Measurements from ENCODE around the gene NR3C2.

GRCh38 chr4:148143174-148143573 is 299.0 kb downstream of the NR3C2 start:
- no peak for TF ChIP-seq JUND (IDR thresholded peaks at IDR 0.05)
- TF ChIP-seq SP1 (IDR thresholded peaks at IDR 0.05) = no peak
- TF ChIP-seq, protein P1, sequence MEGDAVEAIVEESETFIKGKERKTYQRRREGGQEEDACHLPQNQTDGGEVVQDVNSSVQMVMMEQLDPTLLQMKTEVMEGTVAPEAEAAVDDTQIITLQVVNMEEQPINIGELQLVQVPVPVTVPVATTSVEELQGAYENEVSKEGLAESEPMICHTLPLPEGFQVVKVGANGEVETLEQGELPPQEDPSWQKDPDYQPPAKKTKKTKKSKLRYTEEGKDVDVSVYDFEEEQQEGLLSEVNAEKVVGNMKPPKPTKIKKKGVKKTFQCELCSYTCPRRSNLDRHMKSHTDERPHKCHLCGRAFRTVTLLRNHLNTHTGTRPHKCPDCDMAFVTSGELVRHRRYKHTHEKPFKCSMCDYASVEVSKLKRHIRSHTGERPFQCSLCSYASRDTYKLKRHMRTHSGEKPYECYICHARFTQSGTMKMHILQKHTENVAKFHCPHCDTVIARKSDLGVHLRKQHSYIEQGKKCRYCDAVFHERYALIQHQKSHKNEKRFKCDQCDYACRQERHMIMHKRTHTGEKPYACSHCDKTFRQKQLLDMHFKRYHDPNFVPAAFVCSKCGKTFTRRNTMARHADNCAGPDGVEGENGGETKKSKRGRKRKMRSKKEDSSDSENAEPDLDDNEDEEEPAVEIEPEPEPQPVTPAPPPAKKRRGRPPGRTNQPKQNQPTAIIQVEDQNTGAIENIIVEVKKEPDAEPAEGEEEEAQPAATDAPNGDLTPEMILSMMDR (IDR thresholded peaks at IDR 0.05; ENCODE audit: low read depth, low read length, missing input control) = no peak
- no peak for TF ChIP-seq ATF3 (IDR thresholded peaks at IDR 0.05)
- no peak for TF ChIP-seq YY1 (IDR thresholded peaks at IDR 0.05)
- TF ChIP-seq HNF4A (conservative IDR thresholded peaks at IDR 0.05) = no peak
- TF ChIP-seq REST (IDR thresholded peaks at IDR 0.05) = no peak
- TF ChIP-seq, protein P2, sequence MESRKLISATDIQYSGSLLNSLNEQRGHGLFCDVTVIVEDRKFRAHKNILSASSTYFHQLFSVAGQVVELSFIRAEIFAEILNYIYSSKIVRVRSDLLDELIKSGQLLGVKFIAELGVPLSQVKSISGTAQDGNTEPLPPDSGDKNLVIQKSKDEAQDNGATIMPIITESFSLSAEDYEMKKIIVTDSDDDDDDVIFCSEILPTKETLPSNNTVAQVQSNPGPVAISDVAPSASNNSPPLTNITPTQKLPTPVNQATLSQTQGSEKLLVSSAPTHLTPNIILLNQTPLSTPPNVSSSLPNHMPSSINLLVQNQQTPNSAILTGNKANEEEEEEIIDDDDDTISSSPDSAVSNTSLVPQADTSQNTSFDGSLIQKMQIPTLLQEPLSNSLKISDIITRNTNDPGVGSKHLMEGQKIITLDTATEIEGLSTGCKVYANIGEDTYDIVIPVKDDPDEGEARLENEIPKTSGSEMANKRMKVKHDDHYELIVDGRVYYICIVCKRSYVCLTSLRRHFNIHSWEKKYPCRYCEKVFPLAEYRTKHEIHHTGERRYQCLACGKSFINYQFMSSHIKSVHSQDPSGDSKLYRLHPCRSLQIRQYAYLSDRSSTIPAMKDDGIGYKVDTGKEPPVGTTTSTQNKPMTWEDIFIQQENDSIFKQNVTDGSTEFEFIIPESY (IDR thresholded peaks at IDR 0.05) = no peak
- TF ChIP-seq EGR1 (IDR thresholded peaks at IDR 0.05; ENCODE audit: low read depth in 2 of 2) = no peak
- no peak for TF ChIP-seq RXRA (IDR thresholded peaks at IDR 0.05)
- no peak for TF ChIP-seq HNF4G (IDR thresholded peaks at IDR 0.05)
- no peak for TF ChIP-seq TAF1 (conservative IDR thresholded peaks at IDR 0.05)
